Uterus (tissue), 2 donors: Measurements from ENCODE around the gene SNF8.

ENCODE experiments used
- CTCF ChIP-seq, 4 experiments: fragments of 200-600 bp in 2 of 4; fragments of 450-650 bp in 2 of 4; sonication (generic) in 2 of 4; IDR thresholded peaks; one replicate each; pipeline ENCODE4 v1.5.1; 2016 to 2019; ENCODE audit warnings: antibody characterized with exemption in 4 of 4, mild to moderate bottlenecking in 2 of 4, moderate library complexity in 1 of 4
- POLR2A ChIP-seq, 2 donors: fragments of 450-650 bp; IDR thresholded peaks; one replicate each; pipeline ENCODE4 v1.6.1; 2016; ENCODE audit warnings: antibody characterized with exemption in 2 of 2, mild to moderate bottlenecking in 1 of 2, moderate library complexity in 1 of 2

- TF ChIP-seq CTCF (IDR thresholded peaks at IDR 0.05) (peak in 1 of 4 experiments; percentile 29), POLR2A (IDR thresholded peaks at IDR 0.05) (peak; percentile 54 to 74)
Observed at GRCh38 chr17:48944515-48945260, at the start of gene SNF8.
